ENCODE results near the gene PRUNE2. TPM values are rescaled to one million over a fixed set of nuclear protein-coding genes. Genes with fewer than 3 reads are reported as not detected.
A peak's percentile ranks its signal among the peaks of the same experiment; 100 is the strongest.

PRUNE2 gene
- total RNA-seq, 4 donors from 2014 or later = 3.7 to 7.8 (median 4.9) TPM

GRCh38 chr9:76637416-76637815, 268.5 kb downstream of the PRUNE2 start:
- DNase-seq = no peak
- Histone ChIP-seq H3K36me3 (no peaks in the 10 kb centered on the region), H3K9me3 (no peaks in the 10 kb centered on the region), H3K27me3 (no peaks in the 10 kb centered on the region), H3K4me3 (replicated peaks in 1 of 3) (no peak overlapping the region), H3K4me1 (peaks cover 5 to 16% of the 10 kb centered on the region in 2 donors), H3K27ac (no peak overlapping the region)
- TF ChIP-seq POLR2A (IDR thresholded peaks at IDR 0.05) = no peak
- TF ChIP-seq, protein P1, sequence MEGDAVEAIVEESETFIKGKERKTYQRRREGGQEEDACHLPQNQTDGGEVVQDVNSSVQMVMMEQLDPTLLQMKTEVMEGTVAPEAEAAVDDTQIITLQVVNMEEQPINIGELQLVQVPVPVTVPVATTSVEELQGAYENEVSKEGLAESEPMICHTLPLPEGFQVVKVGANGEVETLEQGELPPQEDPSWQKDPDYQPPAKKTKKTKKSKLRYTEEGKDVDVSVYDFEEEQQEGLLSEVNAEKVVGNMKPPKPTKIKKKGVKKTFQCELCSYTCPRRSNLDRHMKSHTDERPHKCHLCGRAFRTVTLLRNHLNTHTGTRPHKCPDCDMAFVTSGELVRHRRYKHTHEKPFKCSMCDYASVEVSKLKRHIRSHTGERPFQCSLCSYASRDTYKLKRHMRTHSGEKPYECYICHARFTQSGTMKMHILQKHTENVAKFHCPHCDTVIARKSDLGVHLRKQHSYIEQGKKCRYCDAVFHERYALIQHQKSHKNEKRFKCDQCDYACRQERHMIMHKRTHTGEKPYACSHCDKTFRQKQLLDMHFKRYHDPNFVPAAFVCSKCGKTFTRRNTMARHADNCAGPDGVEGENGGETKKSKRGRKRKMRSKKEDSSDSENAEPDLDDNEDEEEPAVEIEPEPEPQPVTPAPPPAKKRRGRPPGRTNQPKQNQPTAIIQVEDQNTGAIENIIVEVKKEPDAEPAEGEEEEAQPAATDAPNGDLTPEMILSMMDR (IDR thresholded peaks at IDR 0.05) = no peak
- 93 to 95% methylated on average over 2 of the region's 2 CpGs for WGBS, 2 donors
- intact Hi-C loops (cut with DNase I) = no loop called here

DNA sequence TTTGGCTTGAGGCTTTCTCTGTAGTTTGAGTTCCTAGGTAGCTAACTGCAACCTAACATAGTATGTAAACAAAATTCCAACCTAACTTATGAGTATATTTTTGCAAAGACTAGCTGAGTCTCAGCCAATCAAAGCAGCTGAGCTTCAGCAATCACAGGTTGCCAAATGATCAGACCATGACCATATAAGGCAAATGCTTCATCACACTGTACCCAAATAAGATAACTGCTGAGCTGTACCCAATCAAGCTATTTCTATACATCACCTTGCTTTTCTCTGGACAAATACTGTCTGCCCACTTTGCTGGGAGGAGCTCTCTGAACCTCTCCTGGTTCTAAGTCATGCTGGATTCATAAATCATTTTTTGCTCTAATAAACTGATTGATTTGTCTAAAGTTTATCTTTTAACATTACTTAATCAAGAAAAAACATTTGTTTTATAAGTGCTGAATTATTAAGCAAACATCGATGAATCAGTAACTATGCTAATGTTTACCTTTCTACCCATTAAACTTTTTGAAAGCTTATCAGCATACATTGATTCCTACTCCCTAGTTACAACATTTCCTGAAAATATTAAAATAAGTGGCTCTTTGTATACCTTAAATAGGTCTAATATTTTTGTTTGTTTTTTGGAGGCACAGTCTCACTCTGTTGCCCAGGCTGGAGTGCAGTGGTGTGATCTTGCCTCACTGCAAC, 271.4 kb downstream of the PRUNE2 start:
- TF ChIP-seq, protein P1 (IDR thresholded peaks at IDR 0.05) = no peak
- no peak for TF ChIP-seq POLR2A (IDR thresholded peaks at IDR 0.05)
- DNase-seq = no peak
- Histone ChIP-seq H3K4me3 (replicated peaks in 1 of 3) (no peak overlapping the region), H3K27me3 (no peaks in the 10 kb centered on the region), H3K4me1 (peaks cover 0 to 16% of the 10 kb centered on the region in 2 donors), H3K27ac (no peak overlapping the region), H3K36me3 (no peaks in the 10 kb centered on the region), H3K9me3 (no peaks in the 10 kb centered on the region)
- intact Hi-C loops (cut with DNase I) = no loop called here
- 92 to 95% methylated on average over 1 of the region's 1 CpG for WGBS, 2 donors

DNA sequence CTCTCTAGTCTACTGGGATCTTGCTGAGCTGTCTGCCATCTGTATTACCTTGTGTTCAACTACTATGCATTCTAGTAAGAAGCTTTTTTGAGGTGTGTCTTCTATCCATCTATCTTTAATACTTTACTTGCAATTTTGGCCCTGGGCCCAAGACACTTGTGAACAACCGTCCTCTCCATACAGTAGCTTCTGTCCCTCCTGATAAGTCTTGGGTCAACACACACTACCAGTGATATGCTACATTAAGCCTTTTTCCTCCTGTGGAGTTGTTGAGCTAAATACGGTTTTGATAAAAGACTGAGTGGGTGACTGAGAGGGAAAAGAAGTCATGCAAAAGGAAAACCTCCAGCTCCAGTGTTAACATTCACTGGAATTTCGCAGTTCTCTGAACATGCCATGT, 275.0 kb downstream of the PRUNE2 start:
- Histone ChIP-seq H3K36me3 (no peaks in the 10 kb centered on the region), H3K4me1 (peaks cover 0 to 16% of the 10 kb centered on the region in 2 donors), H3K27ac (peak overlapping the region in 1 of 3 donors; percentile 39), H3K9me3 (no peaks in the 10 kb centered on the region), H3K4me3 (replicated peaks in 1 of 3) (no peak overlapping the region), H3K27me3 (no peaks in the 10 kb centered on the region)
- no peak for TF ChIP-seq POLR2A (IDR thresholded peaks at IDR 0.05)
- TF ChIP-seq, protein P1 (IDR thresholded peaks at IDR 0.05) = no peak
- 47 to 50% methylated on average over 3 of the region's 3 CpGs for WGBS, 2 donors
- no peak for DNase-seq
- intact Hi-C loops (cut with DNase I) = no loop called here

DNA sequence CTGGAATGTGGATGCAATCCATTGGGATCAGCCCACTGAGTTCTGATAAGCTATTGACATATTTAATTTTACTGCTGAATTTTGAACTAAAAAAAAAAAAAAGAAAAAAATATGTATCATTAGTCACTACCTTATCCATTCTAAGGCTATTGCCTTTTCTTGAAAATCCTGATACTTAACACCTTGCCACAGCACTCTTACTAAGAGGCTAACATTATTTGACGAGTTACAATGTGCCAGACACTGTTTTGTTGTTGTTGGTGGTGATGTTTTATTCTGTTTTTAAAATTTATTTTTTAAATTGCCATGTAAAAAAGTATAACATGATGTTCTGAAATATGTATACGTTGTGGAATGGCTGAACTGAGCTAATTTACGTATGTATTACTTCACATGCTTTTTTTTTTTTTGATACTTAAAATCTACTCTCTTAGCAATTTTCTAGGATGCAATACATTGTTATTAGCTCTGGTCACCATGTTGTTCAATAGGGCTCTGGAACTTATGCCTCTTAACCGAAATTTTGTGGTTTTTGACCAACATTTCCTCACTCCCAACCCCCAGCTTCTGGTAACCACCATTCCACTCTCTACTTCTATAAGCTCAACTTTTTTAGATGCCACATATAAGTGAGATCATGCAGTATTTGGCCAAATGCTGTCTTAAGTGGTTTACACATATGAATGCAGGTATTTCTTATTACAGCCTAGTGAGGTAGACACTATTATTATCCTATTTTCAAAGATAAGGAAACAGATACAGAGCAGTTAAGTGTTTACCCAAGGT, 276.5 kb downstream of the PRUNE2 start:
- intact Hi-C loops (cut with DNase I) = no loop called here
- Histone ChIP-seq H3K4me1 (peaks cover 0 to 19% of the 10 kb centered on the region in 2 donors), H3K27ac (no peak overlapping the region), H3K27me3 (no peaks in the 10 kb centered on the region), H3K9me3 (no peaks in the 10 kb centered on the region), H3K36me3 (no peaks in the 10 kb centered on the region), H3K4me3 (replicated peaks in 1 of 3) (no peak overlapping the region)
- 89 to 90% methylated on average over 4 of the region's 4 CpGs for WGBS, 2 donors
- DNase-seq = no peak
- no peak for TF ChIP-seq POLR2A (IDR thresholded peaks at IDR 0.05)
- TF ChIP-seq, protein P1 (IDR thresholded peaks at IDR 0.05) = no peak

DNA sequence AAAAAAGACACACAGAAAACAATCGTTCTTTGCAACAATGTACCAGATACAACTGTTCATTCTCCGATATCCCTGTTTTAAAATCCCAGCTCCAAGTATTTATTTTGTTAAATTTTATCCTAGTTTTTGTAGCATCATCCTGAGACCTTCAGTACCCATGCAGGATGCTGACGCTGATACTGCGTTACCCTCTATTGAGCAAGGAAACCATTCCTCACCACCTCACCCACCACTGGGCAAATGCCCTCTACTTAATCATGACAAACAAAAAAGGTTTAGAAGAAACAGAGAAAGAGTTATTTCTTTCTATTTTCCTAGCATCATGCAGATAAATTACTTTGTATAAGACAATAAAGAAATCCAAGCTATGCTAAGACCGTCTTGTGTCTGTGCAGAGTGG, 277.8 kb downstream of the PRUNE2 start:
- no peaks in the 10 kb centered on the region for H3K27me3 ChIP-seq
- no peak overlapping the region for H3K4me3 ChIP-seq (replicated peaks in 1 of 3)
- DNase-seq = no peak
- 93 to 97% methylated on average over 5 of the region's 5 CpGs for WGBS, 2 donors
- no peak for TF ChIP-seq POLR2A (IDR thresholded peaks at IDR 0.05)
- TF ChIP-seq, protein P1 (IDR thresholded peaks at IDR 0.05) = no peak
- no peaks in the 10 kb centered on the region for H3K36me3 ChIP-seq
- H3K9me3 ChIP-seq = no peaks in the 10 kb centered on the region
- intact Hi-C loops (cut with DNase I) = no loop called here
- peaks cover 0 to 23% of the 10 kb centered on the region in 2 donors for H3K4me1 ChIP-seq
- no peak overlapping the region for H3K27ac ChIP-seq
